GM20431 (cell line): ENCODE measurements around the gene STXBP6.
"Not testable (repeated sequence)": the region's sequence is repeated elsewhere in the genome, so short reads cannot be mapped to it uniquely, and the experiment has no call there.

Experiments
- in situ Hi-C: fragments of 300-500 bp; cut with MseI, MboI; formaldehyde crosslinking; loops from one replicate; pipeline ENCODE4 v1.15.0; 2020; ENCODE audit warnings: low sequenced_read_pairs; ENCODE audit not compliant: unreplicated experiment

STXBP6 gene

DNA sequence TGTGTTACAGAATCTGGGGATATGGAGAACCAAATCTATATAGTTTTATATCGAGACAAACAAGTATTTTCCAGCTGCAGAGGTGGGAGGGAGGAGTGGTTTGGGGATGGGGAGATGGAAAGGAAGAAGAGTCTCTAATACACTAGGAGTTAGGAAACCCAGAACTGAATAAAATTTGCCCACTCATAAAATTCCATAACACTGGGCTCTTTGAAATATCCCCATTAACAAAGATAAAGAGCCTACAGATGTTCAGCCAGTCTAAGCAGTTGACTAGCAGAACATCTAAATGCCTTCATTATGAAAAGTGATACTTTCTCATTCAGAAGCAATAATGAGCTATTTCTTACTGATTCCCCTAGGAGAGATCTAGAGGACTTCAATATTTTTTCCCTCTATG, 264.2 kb downstream of the STXBP6 start:
- in situ Hi-C loops: no loop called here

DNA sequence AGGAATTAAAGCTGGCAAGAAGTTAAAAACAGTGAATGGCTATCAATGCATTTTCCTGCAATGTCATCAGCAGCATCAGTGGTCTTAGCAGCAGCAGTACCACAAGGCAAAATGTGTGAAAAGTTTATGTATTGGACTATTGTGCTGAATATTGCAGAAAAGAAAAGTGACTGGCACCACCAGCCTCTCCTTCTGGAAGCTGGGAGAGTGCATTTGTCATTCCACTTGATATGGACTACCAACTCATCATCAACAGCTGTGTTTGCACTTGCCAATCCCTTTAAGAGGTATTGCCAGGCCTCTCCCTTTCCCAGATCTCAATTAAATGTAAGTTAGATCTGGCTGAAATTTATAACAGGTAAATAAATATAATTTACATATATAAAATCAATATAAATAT, 265.0 kb downstream of the STXBP6 start:
- in situ Hi-C loops: no loop called here

DNA sequence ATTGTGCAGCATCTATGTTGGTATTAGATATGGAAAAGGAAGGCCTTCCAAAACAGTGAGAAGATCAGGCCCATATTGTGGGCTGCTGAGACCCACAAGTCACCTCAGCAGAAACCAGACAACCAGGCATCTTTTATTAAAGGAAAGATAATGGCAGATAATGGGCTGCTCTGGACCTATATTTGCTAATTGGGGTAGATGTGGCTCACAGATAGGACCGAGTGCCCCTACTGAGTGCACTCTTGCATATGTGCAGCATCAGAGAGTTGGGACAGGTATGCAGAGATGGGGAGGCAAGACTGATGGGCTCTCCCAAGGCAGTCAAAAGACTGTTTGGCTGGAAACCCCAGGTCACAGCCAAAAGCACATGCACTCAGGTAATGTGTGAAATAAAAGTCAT, 266.2 kb downstream of the STXBP6 start:
- in situ Hi-C loops: no loop called here

DNA sequence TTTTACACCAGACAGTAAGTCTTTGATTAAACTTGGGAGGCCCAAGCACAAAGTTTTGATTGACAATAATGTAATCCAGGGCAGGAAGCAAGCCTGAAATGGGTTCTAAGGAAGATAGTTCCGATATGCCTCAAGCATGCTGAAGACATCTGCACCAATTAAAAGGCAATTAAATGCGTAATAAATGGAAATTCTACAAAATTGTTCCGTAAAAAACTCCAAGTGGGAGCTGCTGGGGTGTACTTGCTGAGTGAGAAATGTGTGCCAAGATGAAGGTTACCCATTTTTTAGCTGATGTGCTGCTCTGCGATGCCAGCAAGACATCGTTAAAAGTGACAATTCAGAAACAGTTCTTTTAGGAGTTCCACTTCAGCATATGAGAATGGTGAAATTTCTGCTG, 269.7 kb downstream of the STXBP6 start:
- in situ Hi-C loops: no loop called here

DNA sequence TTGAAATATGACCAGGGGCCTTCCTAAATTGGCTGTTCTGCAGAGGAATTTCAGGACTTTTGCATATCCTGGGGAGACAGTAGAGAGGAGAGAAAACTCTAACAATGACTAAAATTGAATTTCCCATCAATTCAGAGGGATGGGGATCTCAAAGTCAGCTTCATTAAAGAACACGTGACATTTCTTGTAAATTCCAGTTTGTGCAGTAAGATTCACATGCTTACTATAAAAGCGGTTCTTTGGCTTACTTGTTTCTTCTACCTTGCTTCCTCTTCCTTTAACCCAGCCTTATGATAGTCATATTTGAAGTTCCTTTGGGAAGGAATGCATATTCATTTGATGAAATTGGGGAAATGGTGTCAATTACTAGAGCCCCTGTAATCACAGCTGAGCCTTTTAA, 272.3 kb downstream of the STXBP6 start:
- in situ Hi-C loops: no loop called here

DNA sequence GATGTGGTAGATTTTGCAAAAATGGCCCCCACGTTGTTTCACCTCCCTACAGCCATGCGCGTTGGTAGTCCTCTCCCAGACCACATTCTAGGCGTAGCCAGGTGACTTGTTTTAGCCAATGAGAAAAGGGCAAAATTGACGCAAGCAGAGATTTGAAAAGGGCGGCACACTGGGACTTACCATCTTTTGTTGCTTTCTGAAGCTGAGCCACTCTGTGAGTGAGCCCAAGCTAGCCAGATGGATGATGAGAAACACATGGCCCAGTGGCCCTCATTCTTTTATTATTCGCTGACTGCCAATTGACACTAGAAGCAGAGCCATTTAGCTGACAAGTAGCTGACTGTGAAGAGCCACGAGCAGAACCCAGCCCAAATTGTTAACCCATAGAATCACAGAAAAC, 274.0 kb downstream of the STXBP6 start:
- in situ Hi-C loops: no loop called here

DNA sequence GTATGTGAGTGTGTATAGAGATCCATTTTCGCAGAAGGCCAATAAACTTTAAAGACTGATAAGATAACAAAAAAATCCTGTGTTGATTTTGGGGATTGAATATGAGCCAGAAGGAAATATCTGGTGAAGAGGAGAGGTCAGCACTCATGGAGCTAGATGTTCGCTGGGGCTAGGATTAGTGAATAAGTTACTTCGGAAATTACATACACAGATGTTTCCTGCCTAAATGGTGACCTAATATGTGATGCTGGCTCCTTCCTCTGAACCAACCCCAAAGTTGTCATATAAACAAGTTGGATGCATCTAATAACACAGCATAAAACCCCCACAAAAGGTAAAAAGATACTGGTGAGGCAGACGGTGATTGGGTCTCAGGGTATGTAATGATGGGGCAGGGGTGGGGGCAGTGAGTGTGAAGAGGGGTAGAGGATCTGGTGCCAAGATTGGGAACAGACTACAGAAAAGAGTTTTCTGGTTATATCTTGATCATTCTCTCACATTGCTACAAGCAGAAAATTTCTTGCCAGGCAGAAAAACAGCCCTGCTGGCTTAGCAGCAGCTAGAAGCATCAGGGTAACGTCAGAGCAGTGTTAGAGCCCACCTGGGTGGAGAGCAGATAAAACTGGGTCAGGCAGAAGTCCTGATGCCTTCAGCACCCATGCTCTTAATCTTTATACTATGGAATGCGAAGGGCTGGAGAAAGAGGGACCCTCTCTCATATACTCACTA, 275.6 kb downstream of the STXBP6 start:
- in situ Hi-C loops: no loop called here

DNA sequence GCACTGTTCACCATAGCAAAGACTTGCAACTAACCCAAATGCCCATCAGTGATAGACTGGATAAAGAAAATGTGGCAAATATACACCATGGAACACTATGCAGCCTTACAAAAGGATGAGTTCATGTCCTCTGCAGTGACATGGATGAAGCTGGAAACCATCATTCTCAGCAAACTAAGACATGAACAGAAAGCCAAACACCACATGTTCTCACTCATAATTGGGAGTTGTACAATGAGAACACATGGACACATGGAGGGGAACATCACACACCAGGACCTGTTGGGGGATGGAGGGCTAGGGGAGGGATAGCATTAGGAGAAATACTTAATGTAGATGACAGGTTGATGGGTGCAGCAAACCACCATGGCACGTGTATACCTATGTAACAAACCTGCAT, 276.4 kb downstream of the STXBP6 start:
- in situ Hi-C loops: not testable (repeated sequence)

DNA sequence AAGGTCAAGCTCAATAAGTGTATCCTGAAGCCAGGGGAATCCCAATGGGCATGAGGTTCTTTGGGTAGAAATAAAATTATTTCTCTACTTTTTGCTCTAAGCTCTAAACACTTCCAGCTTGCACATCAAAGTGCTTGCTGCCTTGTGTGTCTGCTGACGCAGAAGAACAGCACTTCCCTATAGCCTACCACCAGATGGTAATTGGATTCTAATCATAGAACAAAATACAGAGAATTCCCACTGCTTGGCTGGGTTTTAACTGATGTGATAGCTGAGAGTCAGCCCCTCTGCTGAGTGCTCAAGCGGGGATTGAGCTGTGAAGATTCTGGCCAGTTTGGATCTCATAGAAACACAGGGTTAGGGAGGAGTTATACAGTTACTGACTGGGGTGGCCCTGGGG, 283.5 kb downstream of the STXBP6 start:
- in situ Hi-C loops: no loop called here

DNA sequence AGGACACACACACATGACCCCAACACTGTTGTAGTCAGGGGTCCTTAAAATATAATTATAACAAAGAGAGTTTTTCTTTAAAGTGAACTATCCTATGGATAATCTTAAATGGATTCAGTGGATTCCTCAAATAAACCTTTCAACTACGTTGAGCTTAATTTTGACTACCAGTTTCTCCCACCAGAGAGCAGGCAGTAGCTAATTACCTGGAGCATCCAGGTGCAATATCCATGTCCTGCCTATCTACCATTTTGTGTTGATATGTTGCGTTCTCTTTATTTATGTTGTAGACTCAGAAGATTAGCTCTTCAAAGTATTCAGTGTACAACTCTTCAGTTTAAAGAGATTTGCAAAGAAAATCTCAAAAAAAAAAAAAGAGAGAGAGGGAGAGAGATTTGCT, 288.8 kb downstream of the STXBP6 start:
- in situ Hi-C loops: no loop called here
